Measurements from ENCODE around the gene GLDN. TPM values are rescaled to one million over a fixed set of nuclear protein-coding genes. Genes with fewer than 3 reads are reported as not detected.
A peak's percentile ranks its signal among the peaks of the same experiment; 100 is the strongest.

The GLDN gene
- total RNA-seq (2021; fragmentation: NEBNext Ultra II Directional; extraction: Animal tissue kit (Norgen Biotek cat#: 25700)) (0.44 and 0.50 TPM in 2 replicates), polyA plus RNA-seq (2011; rRNA removed) (0.16 and 0.24 TPM in 2 replicates), polyA minus RNA-seq (2011; rRNA and poly(A)+ RNA removed) (0.95 and 1.1 TPM in 2 replicates)
- polyA plus RNA-seq (2011; cell fraction: cytosol; rRNA removed): 0.30 TPM
- polyA plus RNA-seq (2011; cell fraction: nucleus; rRNA removed): 1.1 TPM
- 0.28 to 0.34 TPM (median 0.32 TPM) in 4 replicates for polyA plus RNA-seq (2012, experiment 1 of 2)
- polyA plus RNA-seq (2012, experiment 2 of 2): 0.04 TPM
- 0.57 TPM for polyA plus RNA-seq (2013, experiment 1 of 2)
- 0.35 TPM for polyA plus RNA-seq (2013, experiment 2 of 2)
- polyA minus RNA-seq (2011; cell fraction: cytosol; rRNA and poly(A)+ RNA removed): not detected
- polyA minus RNA-seq (2011; cell fraction: nucleus; rRNA and poly(A)+ RNA removed): 2.9 TPM
- long read RNA-seq, experiment 1: 0 reads
- long read RNA-seq, experiment 2: 0 reads

DNA sequence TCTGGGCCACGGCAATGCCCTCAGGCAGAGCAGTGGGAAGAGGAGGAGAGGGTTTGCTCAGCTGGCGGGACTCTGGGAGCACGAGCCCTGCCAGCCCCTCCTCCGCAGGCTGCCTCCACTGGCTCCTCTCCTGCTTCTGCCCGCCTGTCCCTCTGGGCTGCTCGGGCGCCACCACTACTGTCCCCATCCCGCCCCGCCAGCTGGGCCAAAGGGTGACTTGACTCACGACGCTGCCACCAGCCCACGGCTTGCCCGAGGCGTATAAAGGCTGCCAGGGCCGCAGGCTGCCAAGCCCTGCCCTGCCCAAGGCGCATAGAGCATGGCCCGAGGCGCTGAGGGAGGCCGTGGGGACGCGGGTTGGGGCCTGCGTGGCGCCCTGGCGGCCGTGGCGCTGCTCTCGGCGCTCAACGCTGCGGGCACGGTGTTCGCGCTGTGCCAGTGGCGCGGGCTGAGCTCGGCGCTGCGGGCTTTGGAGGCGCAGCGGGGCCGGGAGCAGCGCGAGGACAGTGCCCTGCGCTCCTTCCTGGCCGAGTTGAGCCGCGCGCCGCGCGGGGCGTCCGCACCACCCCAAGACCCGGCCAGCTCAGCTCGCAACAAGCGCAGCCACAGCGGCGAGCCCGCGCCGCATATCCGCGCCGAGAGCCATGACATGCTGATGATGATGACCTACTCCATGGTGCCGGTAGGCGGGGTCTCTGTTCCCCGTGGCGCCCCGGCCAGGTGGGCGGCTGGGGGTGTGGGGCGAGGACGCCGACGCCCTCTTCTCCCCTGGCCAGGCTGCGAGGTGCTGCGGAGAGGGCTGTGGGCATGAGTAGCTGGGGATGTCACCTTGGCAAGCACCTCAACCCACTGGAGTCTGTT, at the start of gene GLDN:
Gene GLDN, plus strand, starts transcription at position 290 of the 861 bp plus-strand sequence. Its CDS starts 30 bp downstream, at position 320.
- no peak within 1 kb of the TSS for H4K5ac ChIP-seq (ENCODE audit: insufficient read length, low read depth, low read length)
- TF ChIP-seq SRF (IDR thresholded peaks at IDR 0.05; ENCODE audit: low read depth, low read length) (no peak), BRCA1 (IDR thresholded peaks at IDR 0.05; ENCODE audit: low read depth, low read length) (no peak), EZH2 (IDR thresholded peaks at IDR 0.05; ENCODE audit: low read depth, low read length, severe bottlenecking) (peak; percentile 68), SP4 (IDR thresholded peaks at IDR 0.05; ENCODE audit: low read length) (no peak), SIX5 (IDR thresholded peaks at IDR 0.05; ENCODE audit: low read depth, low read length) (no peak), RBBP5 (IDR thresholded peaks at IDR 0.05; ENCODE audit: borderline replicate concordance, low read depth, low read length) (no peak), JUND (IDR thresholded peaks at IDR 0.05; ENCODE audit: low read length) (no peak), SP2 (IDR thresholded peaks at IDR 0.05; ENCODE audit: low read length) (no peak)

More for the DNA sequence above, at the start of gene GLDN:
- H3K79me1 ChIP-seq (ENCODE audit: low read depth, low read length): no peaks in the 10 kb centered on the region
- H3K27me3 ChIP-seq (replicated peaks in 1 of 4; ENCODE audit: control insufficient read depth in 3 of 4, extremely low read depth in 1 of 4, insufficient read depth in 3 of 4, low read length in 3 of 4): peaks cover 14 to 44% (median 33%) of the 10 kb centered on the region in 4 experiments
- H3K36me3 ChIP-seq (ENCODE audit: control insufficient read depth in 2 of 4, insufficient read depth in 4 of 4, low read length in 3 of 4): no peaks in the 10 kb centered on the region; a peak in 1 of 8 replicates
- peak within 1 kb of the TSS; percentile 69; the same call in 1 of the 2 replicates for H2AFZ ChIP-seq (ENCODE audit: low read length)
- H2AK5ac ChIP-seq (ENCODE audit: low read depth, low read length): no peak within 1 kb of the TSS
- CTCF ChIA-PET (ENCODE audit: partially characterized antibody): interaction anchor here (0.8 to 2.5 kb wide), 5 partner anchors 21 to 54 kb away, joined by 3 to 7 read pairs (median 4); no protein-coding TSS in a partner anchor
- H3K23ac ChIP-seq (ENCODE audit: insufficient read length): no peak within 1 kb of the TSS
- no peaks in the 10 kb centered on the region for H3K79me2 ChIP-seq (ENCODE audit: control insufficient read depth in 1 of 2, insufficient read depth in 2 of 2, low read length in 2 of 2)
- peaks cover 0 to 6% (median 2%) of the 10 kb centered on the region in 4 experiments; a peak in 5 of 7 replicates for H3K4me1 ChIP-seq (replicated peaks in 1 of 4; ENCODE audit: control insufficient read depth in 3 of 4, insufficient read depth in 4 of 4, low read length in 3 of 4)
- no peaks in the 10 kb centered on the region for H4K20me1 ChIP-seq (replicated peaks in 1 of 2; ENCODE audit: control insufficient read depth in 1 of 2, insufficient read depth in 2 of 2, low read length in 2 of 2)
- peaks cover 9% of the 10 kb centered on the region; the same call in 1 of the 2 replicates for H3K23me2 ChIP-seq (ENCODE audit: low read depth, low read length)
- 8% methylated on average over 63 of the region's 76 CpGs; no CpG with 5 or more reads in 1 of the 2 experiments for WGBS, 2 experiments (ENCODE audit: extremely low coverage in 1 of 2, insufficient coverage in 1 of 2, insufficient read length in 1 of 2, insufficient replicate concordance in 2 of 2, low coverage in 1 of 2, low lambda C conversion rate in 2 of 2, missing lambda C conversion rate in 1 of 2)
- FAIRE-seq (no peak), DNase-seq (ENCODE audit: low read depth in 1 of 2, low spot score in 2 of 2) (peak; percentile 27 to 69)
- no peak within 1 kb of the TSS for H3K56ac ChIP-seq (replicated peaks; ENCODE audit: insufficient read length, low read depth, low read length)
- H2BK12ac ChIP-seq (ENCODE audit: low read depth, low read length): peak within 1 kb of the TSS; percentile 60; the same call in 1 of the 2 replicates
- H3K4ac ChIP-seq (replicated peaks; ENCODE audit: insufficient read length, low read depth, low read length): no peak within 1 kb of the TSS
- H4K91ac ChIP-seq (replicated peaks; ENCODE audit: insufficient read length, low read length): no peak within 1 kb of the TSS
- peak within 1 kb of the TSS; percentile 68 to 96 for H3K4me2 ChIP-seq (ENCODE audit: insufficient read depth in 1 of 2, low read depth in 2 of 2, low read length in 2 of 2)
- peak within 1 kb of the TSS; percentile 72; the same call in 1 of the 2 replicates for H2BK15ac ChIP-seq (ENCODE audit: low read length)
- H4K8ac ChIP-seq (ENCODE audit: extremely low read depth, insufficient read depth, low read length): peak within 1 kb of the TSS; percentile 66; the same call in 1 of the 2 replicates
- H3K4me3 ChIP-seq (ENCODE audit: extremely low read depth in 1 of 4, insufficient read depth in 2 of 4, low read depth in 3 of 4, low read length in 4 of 4): peak within 1 kb of the TSS; percentile 27 to 63 (median 42)
- no peak within 1 kb of the TSS for H3K14ac ChIP-seq (ENCODE audit: insufficient read length)
- H2BK120ac ChIP-seq (replicated peaks; ENCODE audit: low read depth, low read length): no peak within 1 kb of the TSS
- no peak within 1 kb of the TSS for H2BK20ac ChIP-seq (ENCODE audit: low read length)
- H3K9ac ChIP-seq (replicated peaks in 1 of 4; ENCODE audit: extremely low read depth in 1 of 4, low read depth in 3 of 4, low read length in 3 of 4): peak within 1 kb of the TSS in 1 of 4 experiments; percentile 50; a peak in 3 of 7 replicates
- POLR2A ChIA-PET (ENCODE audit: partially characterized antibody): interaction anchor here (0.9 to 1.2 kb wide), 3 partner anchors 11 to 60 kb away, joined by 3 read pairs; no protein-coding TSS in a partner anchor
- no peak within 1 kb of the TSS for H2BK5ac ChIP-seq (ENCODE audit: low read depth, low read length)
- no peak within 1 kb of the TSS for H3K27ac ChIP-seq (ENCODE audit: low read depth, low read length)
- no peak within 1 kb of the TSS; the same call in none of the 2 replicates for H3K18ac ChIP-seq (ENCODE audit: extremely low read depth, low read length)
- no peaks in the 10 kb centered on the region for H3K9me3 ChIP-seq (ENCODE audit: insufficient read depth in 2 of 2, low read depth in 1 of 2, low read length in 1 of 2)
